HepG2 (cell line): Measurements from ENCODE around the gene ANG. TPM values are rescaled to one million over a fixed set of nuclear protein-coding genes. Genes with fewer than 3 reads are reported as not detected.

Experiments
- FOXM1 ChIP-seq: sonication (generic); formaldehyde crosslinking; IDR thresholded peaks from 2 replicates; pipeline ENCODE4 v1.5.0; 2020; ENCODE audit warnings: missing genetic modification reagents
- JUN ChIP-seq: sonication (generic); formaldehyde crosslinking; IDR thresholded peaks from 2 replicates; pipeline ENCODE4 v1.4.0; 2020; ENCODE audit warnings: mild to moderate bottlenecking, missing genetic modification reagents
- KAT8 ChIP-seq: IDR thresholded peaks from 2 replicates; pipeline ENCODE4 v1.6.1; 2016; ENCODE audit warnings: missing genetic modification reagents, missing compliant biosample characterization
- KDM5B ChIP-seq: sonication (generic); formaldehyde crosslinking; IDR thresholded peaks from 2 replicates; pipeline ENCODE4 v1.4.0; 2020; ENCODE audit warnings: missing genetic modification reagents, mild to moderate bottlenecking, borderline replicate concordance
- MXI1 ChIP-seq: IDR thresholded peaks from 3 replicates; pipeline ENCODE4 v1.6.1; 2012; ENCODE audit warnings: low read depth, low read length, inconsistent platforms, borderline replicate concordance
- MZF1 ChIP-seq: sonication (generic); formaldehyde crosslinking; IDR thresholded peaks from 2 replicates; pipeline ENCODE4 v1.8.1; 2023; ENCODE audit warnings: mild to moderate bottlenecking, missing genetic modification reagents, borderline replicate concordance
- NCOA1 ChIP-seq: sonication (generic); formaldehyde crosslinking; IDR thresholded peaks from 2 replicates; pipeline ENCODE4 v1.9.0; 2021; ENCODE audit warnings: missing genetic modification reagents
- PAF1 ChIP-seq: IDR thresholded peaks from 2 replicates; pipeline ENCODE4 v1.6.1; 2016; ENCODE audit warnings: missing genetic modification reagents, missing compliant biosample characterization
- RFXANK ChIP-seq: IDR thresholded peaks from 2 replicates; pipeline ENCODE4 v1.6.1; 2016
- SP2 ChIP-seq: sonication (generic); formaldehyde crosslinking; IDR thresholded peaks from 2 replicates; pipeline ENCODE4 v1.5.1; 2020; ENCODE audit warnings: mild to moderate bottlenecking, missing genetic modification reagents
- TAF1 ChIP-seq: sonication (generic); formaldehyde crosslinking; IDR thresholded peaks from 2 replicates; pipeline ENCODE4 v1.4.0; 2020; ENCODE audit warnings: missing genetic modification reagents
- YEATS2 ChIP-seq: sonication (generic); formaldehyde crosslinking; IDR thresholded peaks from 2 replicates; pipeline ENCODE4 v1.4.0; 2020; ENCODE audit warnings: missing genetic modification reagents, borderline replicate concordance
- ZNF367 ChIP-seq: sonication (generic); formaldehyde crosslinking; IDR thresholded peaks from 2 replicates; pipeline ENCODE4 v1.4.0; 2020; ENCODE audit warnings: missing genetic modification reagents, borderline replicate concordance
- ZNF543 ChIP-seq: sonication (generic); formaldehyde crosslinking; IDR thresholded peaks from 2 replicates; pipeline ENCODE4 v1.4.0; 2020; ENCODE audit warnings: mild to moderate bottlenecking, missing genetic modification reagents
- ZNF773 ChIP-seq: sonication (generic); formaldehyde crosslinking; IDR thresholded peaks from 2 replicates; pipeline ENCODE4 v1.4.0; 2020; ENCODE audit warnings: missing genetic modification reagents, borderline replicate concordance
- polyA plus RNA-seq, 8 experiments: library from polyadenylated mRNA; depleted of rRNA in 3 of 8; stranded (reverse) in 7 of 8; unstranded in 1 of 8; fragments of >200 nt; fragmentation: Illumina TruSeq in 4 of 8; extraction: Trizol in 4 of 8; gene quantifications; 2 replicates each; pipeline versions ENCODE4 v1.2.1 to v1.2.3, GENCODE V29; 2011 to 2016; ENCODE audit warnings: low read depth in 4 of 8, missing spikeins in 1 of 8, mixed read lengths in 1 of 8; ENCODE audit not compliant: insufficient read depth in 1 of 8
- total RNA-seq, 5 experiments: library from RNA; depleted of rRNA; stranded (reverse); fragments of >200 nt; fragmentation: Illumina TruSeq; extraction: Trizol; gene quantifications; 2 replicates each; pipeline ENCODE4 v1.2.3, GENCODE V29; 2016; ENCODE audit warnings: low read depth in 1 of 5
- TF ChIP-seq, protein P1 (sequence below): sonication (generic); formaldehyde crosslinking; IDR thresholded peaks from 2 replicates; pipeline ENCODE4 v1.4.0; 2020; ENCODE audit warnings: missing genetic modification reagents
- TF ChIP-seq, protein P2 (sequence below): sonication (generic); formaldehyde crosslinking; IDR thresholded peaks from 2 replicates; pipeline ENCODE4 v1.5.1; 2020; ENCODE audit warnings: mild to moderate bottlenecking, missing genetic modification reagents, borderline replicate concordance
- TF ChIP-seq, protein P3 (sequence below): sonication (generic); formaldehyde crosslinking; IDR thresholded peaks from 2 replicates; pipeline ENCODE4 v1.8.0; 2022; ENCODE audit warnings: missing genetic modification reagents, low read depth, mild to moderate bottlenecking, borderline replicate concordance
- TF ChIP-seq, protein P4 (sequence below): sonication (generic); formaldehyde crosslinking; IDR thresholded peaks from 2 replicates; pipeline ENCODE4 v1.4.0; 2020; ENCODE audit warnings: missing genetic modification reagents
- TF ChIP-seq, protein P5 (sequence below): sonication (generic); formaldehyde crosslinking; IDR thresholded peaks from 2 replicates; pipeline ENCODE4 v1.4.0; 2020; ENCODE audit warnings: missing genetic modification reagents
- TF ChIP-seq, protein P6 (sequence below), 2 experiments: sonication (generic) in 1 of 2; formaldehyde crosslinking in 1 of 2; IDR thresholded peaks; 2 replicates each; pipeline versions ENCODE4 v1.4.0 to v1.6.1; 2018 to 2020; ENCODE audit warnings: missing genetic modification reagents in 2 of 2, borderline replicate concordance in 1 of 2, low read depth in 1 of 2, mild to moderate bottlenecking in 1 of 2, missing biosample characterization in 1 of 2

The ANG gene
- total and polyA plus RNA-seq, 2 of the 13 experiments (the other 11 are each of a cell fraction or from before 2014, with no cell fraction given), result 83.6 to 401 TPM

DNA sequence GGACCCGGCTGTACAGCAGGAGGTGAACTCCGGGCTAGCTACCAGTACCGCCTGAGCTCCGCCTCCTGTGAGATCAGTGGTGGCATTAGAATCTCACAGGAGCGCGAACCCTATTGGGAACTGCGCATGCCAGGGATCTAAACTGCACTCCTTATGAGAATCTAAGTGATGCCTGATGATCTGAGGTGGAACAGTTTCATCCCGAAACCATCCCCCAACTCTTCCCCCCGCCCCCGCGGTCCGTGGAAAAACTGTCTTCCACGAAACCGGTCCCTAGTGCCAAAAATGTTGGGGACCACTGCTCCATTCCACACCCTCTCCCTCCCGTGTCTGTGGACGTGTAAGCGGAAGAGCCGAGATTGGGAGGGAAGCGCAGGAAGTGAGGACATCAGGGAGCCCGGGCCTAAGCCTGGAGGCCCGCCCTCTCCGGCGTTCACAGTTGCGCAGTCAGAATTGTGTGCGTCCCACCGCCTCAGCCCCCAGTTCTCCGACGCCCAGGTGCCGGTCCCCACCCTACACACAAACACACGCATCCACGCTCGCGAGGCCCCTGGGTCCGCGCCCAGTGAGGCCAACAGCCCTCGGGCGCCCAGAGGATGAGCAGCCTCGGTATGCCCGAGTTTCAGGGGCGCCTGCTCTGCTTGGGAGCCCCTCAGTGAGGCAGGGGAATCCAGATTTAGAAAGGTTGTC is 6.0 kb upstream of the ANG start (continued):
- TF ChIP-seq KAT8 (CRISPR knock-in tag) (no peak; the same call in 1 of the 2 replicates), MXI1 (peak; percentile 61; the same call in 1 of the 3 replicates), FOXM1 (CRISPR knock-in tag) (peak; percentile 11; the same call in 1 of the 2 replicates), PAF1 (CRISPR knock-in tag) (0 out of 2 replicates have a peak, but pooled peaks have one; percentile 50), YEATS2 (peak; percentile 62), ZNF773 (CRISPR knock-in tag) (no peak), TAF1 (peak; percentile 77), NCOA1 (CRISPR knock-in tag) (no peak), JUN (0 out of 2 replicates have a peak, but pooled peaks have one; percentile 28), KDM5B (CRISPR knock-in tag) (no peak; the same call in 1 of the 2 replicates), ZNF367 (CRISPR knock-in tag) (peak; percentile 94; the same call in 1 of the 2 replicates), MZF1 (CRISPR knock-in tag) (peak; percentile 59; the same call in 1 of the 2 replicates), ZNF543 (peak; percentile 93), RFXANK (no peak), SP2 (CRISPR knock-in tag) (peak; percentile 80)
- TF ChIP-seq, protein P1, sequence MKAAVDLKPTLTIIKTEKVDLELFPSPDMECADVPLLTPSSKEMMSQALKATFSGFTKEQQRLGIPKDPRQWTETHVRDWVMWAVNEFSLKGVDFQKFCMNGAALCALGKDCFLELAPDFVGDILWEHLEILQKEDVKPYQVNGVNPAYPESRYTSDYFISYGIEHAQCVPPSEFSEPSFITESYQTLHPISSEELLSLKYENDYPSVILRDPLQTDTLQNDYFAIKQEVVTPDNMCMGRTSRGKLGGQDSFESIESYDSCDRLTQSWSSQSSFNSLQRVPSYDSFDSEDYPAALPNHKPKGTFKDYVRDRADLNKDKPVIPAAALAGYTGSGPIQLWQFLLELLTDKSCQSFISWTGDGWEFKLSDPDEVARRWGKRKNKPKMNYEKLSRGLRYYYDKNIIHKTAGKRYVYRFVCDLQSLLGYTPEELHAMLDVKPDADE (CRISPR knock-in tag), result no peak; the same call in 1 of the 2 replicates
- TF ChIP-seq, protein P2, sequence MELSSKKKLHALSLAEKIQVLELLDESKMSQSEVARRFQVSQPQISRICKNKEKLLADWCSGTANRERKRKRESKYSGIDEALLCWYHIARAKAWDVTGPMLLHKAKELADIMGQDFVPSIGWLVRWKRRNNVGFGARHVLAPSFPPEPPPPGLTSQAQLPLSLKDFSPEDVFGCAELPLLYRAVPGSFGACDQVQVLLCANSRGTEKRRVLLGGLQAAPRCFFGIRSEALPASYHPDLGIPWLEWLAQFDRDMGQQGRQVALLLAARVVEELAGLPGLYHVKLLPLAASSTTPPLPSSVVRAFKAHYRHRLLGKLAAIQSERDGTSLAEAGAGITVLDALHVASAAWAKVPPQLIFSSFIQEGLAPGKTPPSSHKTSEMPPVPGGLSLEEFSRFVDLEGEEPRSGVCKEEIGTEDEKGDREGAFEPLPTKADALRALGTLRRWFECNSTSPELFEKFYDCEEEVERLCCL (CRISPR knock-in tag), result peak; percentile 56; the same call in 1 of the 2 replicates
- TF ChIP-seq, protein P3, sequence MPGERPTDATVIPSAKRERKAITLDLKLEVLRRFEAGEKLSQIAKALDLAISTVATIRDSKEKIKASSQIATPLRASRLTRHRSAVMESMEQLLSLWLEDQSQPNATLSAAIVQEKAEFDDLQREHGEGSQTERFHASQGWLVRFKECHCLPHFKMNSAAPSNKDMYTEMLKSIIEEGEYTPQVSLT (CRISPR knock-in tag), result peak; percentile 20; the same call in 1 of the 2 replicates
- TF ChIP-seq, protein P4, sequence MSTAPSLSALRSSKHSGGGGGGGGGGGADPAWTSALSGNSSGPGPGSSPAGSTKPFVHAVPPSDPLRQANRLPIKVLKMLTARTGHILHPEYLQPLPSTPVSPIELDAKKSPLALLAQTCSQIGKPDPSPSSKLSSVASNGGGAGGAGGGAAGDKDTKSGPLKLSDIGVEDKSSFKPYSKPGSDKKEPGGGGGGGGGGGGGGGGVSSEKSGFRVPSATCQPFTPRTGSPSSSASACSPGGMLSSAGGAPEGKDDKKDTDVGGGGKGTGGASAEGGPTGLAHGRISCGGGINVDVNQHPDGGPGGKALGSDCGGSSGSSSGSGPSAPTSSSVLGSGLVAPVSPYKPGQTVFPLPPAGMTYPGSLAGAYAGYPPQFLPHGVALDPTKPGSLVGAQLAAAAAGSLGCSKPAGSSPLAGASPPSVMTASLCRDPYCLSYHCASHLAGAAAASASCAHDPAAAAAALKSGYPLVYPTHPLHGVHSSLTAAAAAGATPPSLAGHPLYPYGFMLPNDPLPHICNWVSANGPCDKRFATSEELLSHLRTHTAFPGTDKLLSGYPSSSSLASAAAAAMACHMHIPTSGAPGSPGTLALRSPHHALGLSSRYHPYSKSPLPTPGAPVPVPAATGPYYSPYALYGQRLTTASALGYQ (CRISPR knock-in tag), result peak; percentile 6
- TF ChIP-seq, protein P5, sequence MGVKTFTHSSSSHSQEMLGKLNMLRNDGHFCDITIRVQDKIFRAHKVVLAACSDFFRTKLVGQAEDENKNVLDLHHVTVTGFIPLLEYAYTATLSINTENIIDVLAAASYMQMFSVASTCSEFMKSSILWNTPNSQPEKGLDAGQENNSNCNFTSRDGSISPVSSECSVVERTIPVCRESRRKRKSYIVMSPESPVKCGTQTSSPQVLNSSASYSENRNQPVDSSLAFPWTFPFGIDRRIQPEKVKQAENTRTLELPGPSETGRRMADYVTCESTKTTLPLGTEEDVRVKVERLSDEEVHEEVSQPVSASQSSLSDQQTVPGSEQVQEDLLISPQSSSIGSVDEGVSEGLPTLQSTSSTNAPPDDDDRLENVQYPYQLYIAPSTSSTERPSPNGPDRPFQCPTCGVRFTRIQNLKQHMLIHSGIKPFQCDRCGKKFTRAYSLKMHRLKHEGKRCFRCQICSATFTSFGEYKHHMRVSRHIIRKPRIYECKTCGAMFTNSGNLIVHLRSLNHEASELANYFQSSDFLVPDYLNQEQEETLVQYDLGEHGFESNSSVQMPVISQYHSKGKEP, result no peak
- TF ChIP-seq, protein P6, sequence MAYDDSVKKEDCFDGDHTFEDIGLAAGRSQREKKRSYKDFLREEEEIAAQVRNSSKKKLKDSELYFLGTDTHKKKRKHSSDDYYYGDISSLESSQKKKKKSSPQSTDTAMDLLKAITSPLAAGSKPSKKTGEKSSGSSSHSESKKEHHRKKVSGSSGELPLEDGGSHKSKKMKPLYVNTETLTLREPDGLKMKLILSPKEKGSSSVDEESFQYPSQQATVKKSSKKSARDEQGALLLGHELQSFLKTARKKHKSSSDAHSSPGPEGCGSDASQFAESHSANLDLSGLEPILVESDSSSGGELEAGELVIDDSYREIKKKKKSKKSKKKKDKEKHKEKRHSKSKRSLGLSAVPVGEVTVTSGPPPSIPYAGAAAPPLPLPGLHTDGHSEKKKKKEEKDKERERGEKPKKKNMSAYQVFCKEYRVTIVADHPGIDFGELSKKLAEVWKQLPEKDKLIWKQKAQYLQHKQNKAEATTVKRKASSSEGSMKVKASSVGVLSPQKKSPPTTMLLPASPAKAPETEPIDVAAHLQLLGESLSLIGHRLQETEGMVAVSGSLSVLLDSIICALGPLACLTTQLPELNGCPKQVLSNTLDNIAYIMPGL (CRISPR knock-in tag; IDR thresholded peaks at IDR 0.05; ENCODE audit: borderline replicate concordance in 1 of 2, low read depth in 1 of 2), result peak in 1 of 2 experiments; percentile 97; a peak in 3 of 4 replicates
